Activated CD8-positive, alpha-beta memory T cell treated with anti-CD3 and anti-CD28 coated beads, Interleukin-2, amount 10 ng/mL, durations not matched to agents 7 days and 5 days (primary cell): Measurements from ENCODE around the gene CXCR5. TPM values are rescaled to one million over a fixed set of nuclear protein-coding genes. Genes with fewer than 3 reads are reported as not detected.

Experiments
- ATAC-seq: fragments of 150-1000 bp; cut with Tn5 transposase; one replicate; pipeline ENCODE4 v1.10.0; 2021; ENCODE audit warnings: moderate library complexity
- CTCF ChIA-PET: fragments of 350-600 bp; sonication (Branson Sonifier 250); formaldehyde crosslinking; loops from one replicate; lab custom pipeline; 2021; ENCODE audit warnings: antibody characterized with exemption; lab: Charles Lee
- DNase-seq: peaks from one replicate; pipeline ENCODE4 v3.0.0-alpha.2; 2020
- H3K27ac Mint-ChIP-seq: one replicate; pipeline ENCODE4 v1.8.0; 2021; ENCODE audit warnings: mild to moderate bottlenecking, mixed read lengths
- H3K27me3 Mint-ChIP-seq: one replicate; pipeline ENCODE4 v1.8.0; 2021; ENCODE audit warnings: mixed read lengths
- H3K36me3 Mint-ChIP-seq: one replicate; pipeline ENCODE4 v1.8.0; 2021; ENCODE audit warnings: mild to moderate bottlenecking, mixed read lengths
- H3K4me1 Mint-ChIP-seq: one replicate; pipeline ENCODE4 v1.8.0; 2021; ENCODE audit warnings: mixed read lengths
- H3K4me3 Mint-ChIP-seq: one replicate; pipeline ENCODE4 v1.8.0; 2021; ENCODE audit warnings: mild to moderate bottlenecking, moderate library complexity, mixed read lengths
- H3K9me3 Mint-ChIP-seq: one replicate; pipeline ENCODE4 v1.8.0; 2022; ENCODE audit warnings: low read depth, mixed read lengths
- total RNA-seq, 2 experiments: library from RNA; stranded (reverse); gene quantifications; one replicate each; pipeline ENCODE4 v1.2.3, GENCODE V29; 2021

CXCR5 gene
- total RNA-seq, 2 experiments from 2014 or later, result 0.30 TPM; not detected in 1

DNA sequence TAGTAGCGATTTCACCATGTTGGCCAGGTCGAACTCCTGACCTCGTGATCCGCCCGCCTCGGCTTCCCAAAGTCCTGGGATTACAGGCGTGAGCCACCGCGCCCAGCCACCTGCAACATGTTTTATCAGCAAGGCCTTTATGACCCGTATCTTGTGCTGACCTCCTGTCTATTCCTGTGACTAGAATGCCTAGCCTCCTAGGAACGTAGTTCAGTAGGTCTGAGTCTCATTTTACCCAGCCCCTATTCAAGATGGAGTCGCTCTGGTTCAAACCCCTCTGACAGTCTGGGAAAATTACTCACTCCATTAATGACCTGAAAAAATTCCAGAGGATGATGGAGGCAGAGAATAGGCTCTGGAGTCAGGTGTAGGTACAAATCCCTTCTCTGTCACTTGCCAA is 30.0 kb upstream of the CXCR5 start:
- H3K4me1 Mint-ChIP-seq, result peaks cover 14% of the 10 kb centered on the region
- DNase-seq, result no peak
- no peaks in the 10 kb centered on the region for H3K36me3 Mint-ChIP-seq
- CTCF ChIA-PET, result no interaction called here
- H3K9me3 Mint-ChIP-seq, result no peaks in the 10 kb centered on the region
- H3K4me3 Mint-ChIP-seq, result no peak overlapping the region
- H3K27ac Mint-ChIP-seq, result no peak overlapping the region
- ATAC-seq, result no peak
- peaks cover 2% of the 10 kb centered on the region for H3K27me3 Mint-ChIP-seq

DNA sequence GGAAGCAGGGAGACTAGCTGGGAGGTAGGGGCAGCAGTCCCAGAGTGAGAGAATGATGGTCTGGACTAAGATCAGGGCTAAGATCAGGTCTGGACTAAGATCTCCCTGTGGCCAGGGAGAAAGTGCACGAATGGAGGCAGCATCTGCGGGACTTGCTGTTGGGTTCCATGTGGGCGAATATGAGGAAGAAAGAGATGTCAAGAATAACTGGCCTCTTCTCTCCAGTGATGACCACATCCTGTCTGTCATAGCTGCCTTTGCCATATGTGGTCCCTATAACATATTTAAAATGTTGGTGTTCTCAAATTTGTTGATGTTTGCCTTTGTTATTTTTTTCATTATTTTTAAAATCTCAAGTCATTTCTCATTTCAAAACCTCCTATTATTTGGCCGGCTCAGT is 27.4 kb upstream of the CXCR5 start:
- DNase-seq, result no peak
- CTCF ChIA-PET, result interaction anchor here (1.0 to 1.6 kb wide), 2 partner anchors 14 to 65 kb away, joined by 3 to 6 read pairs; partner anchors contain the start of gene DDX6
- Mint-ChIP-seq H3K36me3 (no peaks in the 10 kb centered on the region), H3K9me3 (no peaks in the 10 kb centered on the region), H3K27ac (no peak overlapping the region), H3K4me3 (no peak overlapping the region), H3K27me3 (no peaks in the 10 kb centered on the region), H3K4me1 (peaks cover 23% of the 10 kb centered on the region)
- no peak for ATAC-seq

GRCh38 chr11:118857385-118857784 is 26.3 kb upstream of the CXCR5 start:
- ATAC-seq (no peak), DNase-seq (no peak)
- CTCF ChIA-PET, result interaction anchor here (1.6 kb wide), 1 partner anchor 13 kb away, joined by 6 read pairs; no protein-coding TSS in a partner anchor
- H3K36me3 Mint-ChIP-seq, result no peaks in the 10 kb centered on the region
- no peaks in the 10 kb centered on the region for H3K9me3 Mint-ChIP-seq
- H3K27ac Mint-ChIP-seq, result no peak overlapping the region
- no peaks in the 10 kb centered on the region for H3K27me3 Mint-ChIP-seq
- H3K4me3 Mint-ChIP-seq, result no peak overlapping the region
- peaks cover 17% of the 10 kb centered on the region for H3K4me1 Mint-ChIP-seq

DNA sequence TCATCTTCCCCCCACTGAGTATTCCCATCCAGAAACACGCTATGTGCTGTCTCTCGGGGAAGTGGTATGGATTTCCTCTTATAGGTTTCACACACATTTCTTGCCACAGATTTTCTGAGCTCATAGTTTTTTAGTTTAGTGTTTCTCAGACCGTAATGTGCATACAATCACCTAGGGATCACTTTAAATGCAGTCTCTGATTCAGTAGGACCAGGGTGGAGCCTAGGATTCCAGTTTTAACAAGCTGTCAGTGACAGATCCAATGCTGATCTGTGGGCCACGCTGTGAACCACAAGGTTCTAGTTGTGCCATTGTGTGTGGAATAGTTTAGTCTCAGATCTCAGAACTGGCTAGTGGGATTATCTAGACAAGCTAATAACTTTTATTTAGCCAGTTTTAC is 23.7 kb upstream of the CXCR5 start:
- Mint-ChIP-seq H3K36me3 (no peaks in the 10 kb centered on the region), H3K27me3 (no peaks in the 10 kb centered on the region), H3K4me3 (no peak overlapping the region), H3K9me3 (no peaks in the 10 kb centered on the region), H3K4me1 (peaks cover 15% of the 10 kb centered on the region), H3K27ac (no peak overlapping the region)
- CTCF ChIA-PET, result interaction anchor here (1.1 to 1.6 kb wide), 3 partner anchors 10 to 170 kb away, joined by 3 to 6 read pairs (median 5); no protein-coding TSS in a partner anchor
- DNase-seq (no peak), ATAC-seq (no peak)

GRCh38 chr11:118868659-118869058 is 15.0 kb upstream of the CXCR5 start:
- Mint-ChIP-seq H3K9me3 (no peaks in the 10 kb centered on the region), H3K36me3 (no peaks in the 10 kb centered on the region), H3K27me3 (no peaks in the 10 kb centered on the region), H3K27ac (no peak overlapping the region), H3K4me1 (peaks cover 39% of the 10 kb centered on the region), H3K4me3 (no peak overlapping the region)
- DNase-seq, result no peak
- CTCF ChIA-PET, result interaction anchor here (1.0 to 4.9 kb wide), 5 partner anchors 8 to 77 kb away, joined by 3 to 42 read pairs (median 11); partner anchors contain the start of gene DDX6
- ATAC-seq, result no peak

GRCh38 chr11:118870396-118871343 is 13.0 kb upstream of the CXCR5 start:
- H3K9me3 Mint-ChIP-seq, result no peaks in the 10 kb centered on the region
- DNase-seq (peak; percentile 66), ATAC-seq (peak; percentile 37)
- CTCF ChIA-PET, result interaction anchor here (0.6 to 4.9 kb wide), 20 partner anchors 8 to 917 kb away, joined by 3 to 42 read pairs (median 6); partner anchors contain the start of genes BCL9L, CENATAC and DDX6
- no peaks in the 10 kb centered on the region for H3K36me3 Mint-ChIP-seq
- H3K27me3 Mint-ChIP-seq, result no peaks in the 10 kb centered on the region
- H3K4me1 Mint-ChIP-seq, result peaks cover 55% of the 10 kb centered on the region
- H3K27ac Mint-ChIP-seq, result peak overlapping the region; percentile 92
- H3K4me3 Mint-ChIP-seq, result peak overlapping the region; percentile 51

GRCh38 chr11:118872403-118872821 is 11.3 kb upstream of the CXCR5 start:
- peak; percentile 92 for DNase-seq
- peaks cover 73% of the 10 kb centered on the region for H3K4me1 Mint-ChIP-seq
- CTCF ChIA-PET, result interaction anchor here (0.7 to 1.8 kb wide), 11 partner anchors 23 to 198 kb away, joined by 3 to 7 read pairs (median 3); partner anchors contain the start of genes BCL9L and DDX6
- H3K4me3 Mint-ChIP-seq, result peak overlapping the region; percentile 14
- no peaks in the 10 kb centered on the region for H3K9me3 Mint-ChIP-seq
- H3K27ac Mint-ChIP-seq, result peak overlapping the region; percentile 85
- peak; percentile 44 for ATAC-seq
- H3K27me3 Mint-ChIP-seq, result no peaks in the 10 kb centered on the region
- no peaks in the 10 kb centered on the region for H3K36me3 Mint-ChIP-seq

DNA sequence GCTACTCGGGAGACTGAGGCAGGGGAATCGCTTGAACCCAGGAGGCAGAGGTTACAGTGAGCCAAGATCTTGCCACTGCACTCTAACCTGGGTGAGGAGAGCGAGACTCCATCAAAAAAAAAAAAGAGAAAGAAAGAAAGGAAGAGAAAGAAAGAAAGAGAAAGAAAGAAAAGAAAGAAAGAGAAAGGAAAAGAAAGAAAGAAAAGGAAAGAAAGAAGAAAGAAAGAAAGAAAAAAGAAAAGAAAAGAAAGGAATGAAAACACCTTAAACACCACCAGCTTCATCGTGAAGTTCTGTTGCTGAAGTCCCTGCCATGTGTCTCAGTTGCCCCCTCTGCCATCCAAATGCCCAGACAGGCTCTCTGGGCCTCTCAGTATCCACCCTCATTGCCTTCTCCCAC is 9.9 kb upstream of the CXCR5 start:
- H3K9me3 Mint-ChIP-seq, result no peaks in the 10 kb centered on the region
- no peaks in the 10 kb centered on the region for H3K27me3 Mint-ChIP-seq
- CTCF ChIA-PET, result interaction anchor here (1.2 to 1.8 kb wide), 3 partner anchors 22 to 200 kb away, joined by 3 to 5 read pairs (median 3); partner anchors contain the start of gene DDX6
- H3K27ac Mint-ChIP-seq, result no peak overlapping the region
- H3K4me3 Mint-ChIP-seq, result no peak overlapping the region
- DNase-seq, result no peak
- H3K4me1 Mint-ChIP-seq, result peaks cover 82% of the 10 kb centered on the region
- no peaks in the 10 kb centered on the region for H3K36me3 Mint-ChIP-seq
- no peak for ATAC-seq

DNA sequence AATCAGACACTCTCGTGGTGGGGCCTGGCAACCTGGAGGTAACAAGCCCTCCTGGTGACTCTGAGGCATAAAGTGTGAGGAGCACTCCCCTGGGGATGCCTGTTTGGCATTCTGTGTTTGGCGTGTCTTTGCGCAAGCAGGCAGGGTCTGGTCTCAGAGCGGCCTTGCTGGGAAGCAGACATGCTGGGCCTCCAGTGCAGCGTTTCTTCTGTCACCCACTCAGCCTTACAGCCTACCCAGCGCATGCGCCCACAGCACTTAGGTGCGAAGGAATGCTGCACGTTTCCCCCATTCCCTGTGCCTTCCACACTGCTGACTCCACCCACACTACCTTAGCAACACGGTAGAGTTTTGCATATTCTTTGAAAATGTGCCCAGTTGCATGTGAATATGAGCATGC is 7.4 kb upstream of the CXCR5 start:
- no peak for DNase-seq
- Mint-ChIP-seq H3K4me3 (peak overlapping the region; percentile 49), H3K27me3 (no peaks in the 10 kb centered on the region), H3K9me3 (no peaks in the 10 kb centered on the region), H3K4me1 (peaks cover 74% of the 10 kb centered on the region), H3K36me3 (no peaks in the 10 kb centered on the region), H3K27ac (peak overlapping the region; percentile 96)
- CTCF ChIA-PET, result interaction anchor here (0.9 to 3.0 kb wide), 12 partner anchors 8 to 191 kb away, joined by 3 to 31 read pairs (median 4); partner anchors contain the start of genes BCL9L, CENATAC, DDX6 and VPS11
- peak; percentile 7 for ATAC-seq

DNA sequence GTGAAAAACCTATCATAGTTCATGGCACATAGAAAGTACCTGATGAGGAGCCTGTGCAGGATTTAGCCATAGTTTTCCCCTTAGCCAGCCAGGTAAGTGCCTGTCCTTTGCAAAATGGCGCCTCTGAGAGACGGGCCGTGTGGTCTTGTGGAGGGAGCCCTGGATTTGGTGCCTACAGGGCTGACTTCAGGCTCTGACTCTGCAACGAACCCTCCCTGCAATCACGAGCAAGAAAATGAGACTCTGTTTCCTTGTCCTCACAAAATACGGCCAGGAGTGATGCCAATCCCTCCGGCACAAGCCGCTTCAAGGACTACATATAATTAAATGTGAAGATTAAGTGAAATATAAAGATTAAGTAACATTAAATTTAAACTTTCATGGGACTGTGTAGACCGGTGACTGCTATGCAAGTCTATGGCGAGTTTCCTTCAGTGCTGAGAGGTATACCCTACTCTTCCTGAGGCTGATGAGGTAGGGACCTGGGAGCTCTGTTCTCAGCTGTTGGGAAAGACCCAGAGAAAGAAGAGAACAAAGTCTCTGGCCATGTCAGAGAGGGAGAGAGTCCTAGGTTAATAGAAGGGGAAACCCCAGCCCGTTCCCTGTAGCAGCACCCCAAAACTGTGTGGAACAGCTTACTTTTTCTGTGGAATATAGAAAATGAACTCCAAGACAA is 6.1 kb upstream of the CXCR5 start:
- Mint-ChIP-seq H3K27ac (peak overlapping the region; percentile 96), H3K4me3 (no peak overlapping the region), H3K9me3 (no peaks in the 10 kb centered on the region), H3K4me1 (peaks cover 72% of the 10 kb centered on the region), H3K27me3 (no peaks in the 10 kb centered on the region), H3K36me3 (no peaks in the 10 kb centered on the region)
- DNase-seq (no peak), ATAC-seq (no peak)
- CTCF ChIA-PET, result interaction anchor here (0.7 to 3.0 kb wide), 12 partner anchors 8 to 188 kb away, joined by 3 to 31 read pairs (median 4); partner anchors contain the start of gene DDX6

DNA sequence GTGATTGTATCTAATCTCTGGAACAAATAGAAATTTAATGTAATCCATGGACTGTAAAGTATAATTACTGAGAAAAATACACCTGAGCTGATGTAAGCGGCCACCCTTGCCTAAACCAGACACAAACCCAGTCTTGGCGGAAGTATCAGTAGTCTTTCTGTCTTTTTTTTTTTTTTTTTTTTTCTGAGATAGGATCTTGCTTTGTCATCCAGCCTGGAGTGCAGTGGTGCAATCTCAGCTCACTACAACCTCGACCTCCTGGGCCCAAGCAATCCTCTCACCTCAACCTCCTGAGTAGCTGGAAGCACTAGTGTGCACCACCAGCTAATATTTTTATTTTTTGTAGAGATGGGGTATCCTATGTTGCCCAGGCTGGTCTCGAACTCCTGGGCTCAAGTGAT is 5.5 kb upstream of the CXCR5 start:
- DNase-seq, result no peak
- Mint-ChIP-seq H3K36me3 (no peaks in the 10 kb centered on the region), H3K27me3 (peaks cover 2% of the 10 kb centered on the region), H3K9me3 (no peaks in the 10 kb centered on the region), H3K4me3 (no peak overlapping the region), H3K4me1 (peaks cover 69% of the 10 kb centered on the region), H3K27ac (peak overlapping the region; percentile 20)
- CTCF ChIA-PET, result interaction anchor here (0.9 to 3.0 kb wide), 8 partner anchors 8 to 88 kb away, joined by 3 to 31 read pairs (median 5); partner anchors contain the start of gene DDX6
- no peak for ATAC-seq

GRCh38 chr11:118881228-118881627 is 2.5 kb upstream of the CXCR5 start:
- peaks cover 42% of the 10 kb centered on the region for H3K4me1 Mint-ChIP-seq
- ATAC-seq (no peak), DNase-seq (no peak)
- H3K4me3 Mint-ChIP-seq, result no peak overlapping the region
- no peaks in the 10 kb centered on the region for H3K36me3 Mint-ChIP-seq
- H3K9me3 Mint-ChIP-seq, result no peaks in the 10 kb centered on the region
- no peak overlapping the region for H3K27ac Mint-ChIP-seq
- CTCF ChIA-PET, result interaction anchor here (0.6 kb wide), 1 partner anchor 176 kb away, joined by 3 read pairs; no protein-coding TSS in a partner anchor
- H3K27me3 Mint-ChIP-seq, result peaks cover 6% of the 10 kb centered on the region

- Mint-ChIP-seq H3K4me1 (peaks cover 29% of the 10 kb centered on the region), H3K36me3 (no peaks in the 10 kb centered on the region), H3K9me3 (no peaks in the 10 kb centered on the region), H3K27me3 (peaks cover 8% of the 10 kb centered on the region), H3K27ac (no peak overlapping the region), H3K4me3 (no peak overlapping the region)
- DNase-seq (no peak), ATAC-seq (no peak)
- CTCF ChIA-PET, result interaction anchor here (1.1 to 1.5 kb wide), 2 partner anchors 9 to 13 kb away, joined by 3 to 4 read pairs; no protein-coding TSS in a partner anchor
Observed at GRCh38 chr11:118882491-118882890, 1.2 kb upstream of the CXCR5 start.
